WERI-Rb-1 (cell line): ENCODE data around the gene PCSK6.
A peak's percentile ranks its signal among the peaks of the same experiment; 100 is the strongest.

Source experiments
- DNase-seq: peaks from one replicate; pipeline ENCODE4 v3.0.0-alpha.2; 2020
- H3K27ac ChIP-seq: fragments of 250-450 bp; sonication (Bioruptor Pico); 2 replicates; pipeline ENCODE4 v1.5.1; 2020; ENCODE audit warnings: mild to moderate bottlenecking, moderate library complexity
- H3K27me3 ChIP-seq: fragments of 250-450 bp; sonication (Bioruptor Pico); 2 replicates; pipeline ENCODE4 v1.5.1; 2021; ENCODE audit warnings: mild to moderate bottlenecking, low read depth, moderate library complexity; ENCODE audit not compliant: insufficient read depth, severe bottlenecking
- H3K36me3 ChIP-seq: fragments of 250-450 bp; sonication (Bioruptor Pico); 2 replicates; pipeline ENCODE4 v1.5.1; 2020; ENCODE audit warnings: mild to moderate bottlenecking, moderate library complexity
- H3K4me3 ChIP-seq: 2 replicates; pipeline ENCODE4 v1.5.1; 2011; ENCODE audit warnings: low read depth, mild to moderate bottlenecking, control low read depth, low read length
- H3K9me3 ChIP-seq: fragments of 250-450 bp; sonication (Bioruptor Pico); 2 replicates; pipeline ENCODE4 v1.5.1; 2021; ENCODE audit warnings: mild to moderate bottlenecking, moderate library complexity; ENCODE audit not compliant: severe bottlenecking
- TF ChIP-seq, protein P1 (sequence below): IDR thresholded peaks from 2 replicates; pipeline ENCODE4 v1.5.1; 2011; ENCODE audit warnings: low read depth, mild to moderate bottlenecking, control low read depth, inconsistent platforms, low read length

The PCSK6 gene

DNA sequence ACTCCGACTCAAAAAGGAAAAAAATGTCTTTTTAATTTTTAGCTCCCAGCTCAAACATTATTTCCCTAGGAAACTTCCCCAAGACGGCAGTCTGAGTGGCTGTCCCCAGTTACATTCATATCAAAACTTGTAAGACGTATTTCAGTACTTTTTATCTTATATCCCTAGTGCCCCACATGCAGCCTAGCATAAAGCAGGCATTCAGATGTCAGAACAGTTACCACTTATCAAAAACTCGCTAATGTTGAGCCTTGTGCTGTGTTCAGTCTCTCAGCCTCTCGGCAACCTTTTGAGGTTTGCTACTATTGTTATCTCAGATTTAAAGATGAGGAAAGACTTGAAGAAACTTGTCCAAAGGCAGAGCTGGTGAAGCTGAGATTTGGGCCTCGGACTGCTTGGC, 205.6 kb downstream of the PCSK6 start:
- TF ChIP-seq, protein P1, sequence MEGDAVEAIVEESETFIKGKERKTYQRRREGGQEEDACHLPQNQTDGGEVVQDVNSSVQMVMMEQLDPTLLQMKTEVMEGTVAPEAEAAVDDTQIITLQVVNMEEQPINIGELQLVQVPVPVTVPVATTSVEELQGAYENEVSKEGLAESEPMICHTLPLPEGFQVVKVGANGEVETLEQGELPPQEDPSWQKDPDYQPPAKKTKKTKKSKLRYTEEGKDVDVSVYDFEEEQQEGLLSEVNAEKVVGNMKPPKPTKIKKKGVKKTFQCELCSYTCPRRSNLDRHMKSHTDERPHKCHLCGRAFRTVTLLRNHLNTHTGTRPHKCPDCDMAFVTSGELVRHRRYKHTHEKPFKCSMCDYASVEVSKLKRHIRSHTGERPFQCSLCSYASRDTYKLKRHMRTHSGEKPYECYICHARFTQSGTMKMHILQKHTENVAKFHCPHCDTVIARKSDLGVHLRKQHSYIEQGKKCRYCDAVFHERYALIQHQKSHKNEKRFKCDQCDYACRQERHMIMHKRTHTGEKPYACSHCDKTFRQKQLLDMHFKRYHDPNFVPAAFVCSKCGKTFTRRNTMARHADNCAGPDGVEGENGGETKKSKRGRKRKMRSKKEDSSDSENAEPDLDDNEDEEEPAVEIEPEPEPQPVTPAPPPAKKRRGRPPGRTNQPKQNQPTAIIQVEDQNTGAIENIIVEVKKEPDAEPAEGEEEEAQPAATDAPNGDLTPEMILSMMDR, result no peak
- no peak overlapping the region for H3K27ac ChIP-seq
- no peak for DNase-seq
- H3K4me3 ChIP-seq, result no peak overlapping the region
- no peaks in the 10 kb centered on the region for H3K27me3 ChIP-seq
- H3K36me3 ChIP-seq, result peaks cover 89% of the 10 kb centered on the region
- H3K9me3 ChIP-seq, result no peaks in the 10 kb centered on the region

DNA sequence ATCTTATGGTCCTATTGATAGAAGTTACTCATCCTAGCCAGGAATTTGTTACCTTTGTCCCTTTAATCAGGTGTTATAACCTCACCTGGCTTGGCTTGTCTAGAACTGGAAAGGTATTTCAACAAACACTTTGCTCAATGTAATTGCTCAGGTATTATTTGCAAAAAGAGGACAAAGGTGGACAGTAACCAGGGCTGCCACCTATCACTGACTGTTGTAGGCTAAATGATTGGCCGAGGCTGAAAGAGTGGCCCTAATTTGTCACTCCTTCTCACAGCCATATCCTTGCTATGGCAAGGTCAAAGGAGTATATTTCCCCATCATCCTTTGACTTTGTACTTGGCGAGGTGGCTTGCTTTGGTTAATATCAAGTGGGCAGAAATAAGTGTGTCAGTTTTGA, 209.5 kb downstream of the PCSK6 start:
- Histone ChIP-seq H3K4me3 (no peak overlapping the region), H3K27ac (no peak overlapping the region), H3K9me3 (no peaks in the 10 kb centered on the region), H3K27me3 (no peaks in the 10 kb centered on the region), H3K36me3 (peaks cover 59% of the 10 kb centered on the region)
- TF ChIP-seq, protein P1, result no peak
- no peak for DNase-seq

DNA sequence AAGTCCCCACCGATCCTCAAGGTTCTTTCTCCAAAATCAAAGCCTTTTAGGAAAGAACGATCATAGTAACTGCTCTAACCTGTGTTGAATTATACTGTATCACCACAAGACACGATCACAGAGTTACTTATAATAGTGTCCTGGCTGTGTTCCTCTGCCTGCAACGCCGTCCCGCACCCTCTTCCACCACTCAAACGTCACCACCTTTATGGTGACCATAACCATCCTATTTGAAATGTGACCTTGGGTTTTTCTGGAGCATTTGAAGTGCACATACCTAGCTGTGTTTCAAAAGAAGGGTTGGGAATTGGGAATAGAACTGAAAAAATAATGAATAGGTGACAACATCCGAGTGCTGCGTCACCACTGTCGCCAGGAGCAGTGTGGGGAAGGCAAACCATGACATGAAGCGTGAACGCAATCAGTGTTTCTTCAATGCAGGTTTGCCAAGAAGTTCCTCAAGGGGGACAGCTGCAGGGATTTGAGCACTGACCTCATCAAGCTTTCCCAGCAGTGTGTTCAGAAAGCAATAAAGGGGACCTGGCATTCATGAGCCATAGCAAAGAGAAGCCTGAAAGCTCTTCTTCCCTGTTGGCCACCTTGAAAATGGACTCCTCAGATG, 211.5 kb downstream of the PCSK6 start:
- H3K27ac ChIP-seq, result no peak overlapping the region
- H3K27me3 ChIP-seq, result no peaks in the 10 kb centered on the region
- DNase-seq, result no peak
- TF ChIP-seq, protein P1, result no peak
- peak overlapping the region; percentile 40 for H3K4me3 ChIP-seq
- H3K9me3 ChIP-seq, result no peaks in the 10 kb centered on the region
- H3K36me3 ChIP-seq, result peaks cover 59% of the 10 kb centered on the region

DNA sequence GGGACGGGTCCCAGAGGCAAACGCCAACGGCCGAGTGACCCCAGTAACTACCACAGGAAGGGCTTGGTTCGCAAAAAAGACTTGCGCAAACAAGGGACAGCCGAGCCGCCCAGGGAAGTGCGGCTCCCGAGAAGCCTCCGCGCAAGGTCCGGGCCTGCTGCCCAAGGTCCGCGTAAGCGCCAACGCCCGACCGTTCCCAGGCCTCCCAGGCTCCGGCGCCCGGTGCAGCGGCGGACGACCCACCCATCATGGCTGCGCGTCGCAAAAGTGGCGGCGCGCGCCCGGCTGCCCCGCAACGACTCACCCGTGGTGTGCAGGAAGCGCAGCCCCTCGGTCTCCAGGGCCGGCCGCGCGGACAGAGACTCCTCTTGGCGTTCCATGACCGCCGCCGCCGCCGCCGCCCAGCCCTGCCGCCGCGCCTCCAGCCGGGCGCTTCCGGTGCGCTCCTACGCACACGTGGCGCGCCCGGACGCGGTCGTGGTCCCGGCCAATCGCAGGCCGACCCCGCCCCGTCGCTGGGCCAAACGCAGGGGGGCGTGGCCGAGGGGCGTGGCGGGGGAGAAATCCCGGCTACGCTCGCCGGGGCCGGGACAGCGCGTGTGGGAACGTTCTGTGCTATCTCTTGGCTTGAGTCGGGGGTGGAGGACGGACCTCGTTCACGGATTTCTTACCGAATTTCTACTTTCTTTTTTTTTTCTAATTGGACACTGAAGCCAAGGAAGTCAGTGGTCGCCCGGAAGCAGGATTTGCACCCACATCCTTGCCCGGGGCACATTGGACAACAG, 212.3 kb downstream of the PCSK6 start, which contains the start of gene SELENOS:
TSS of gene SELENOS (minus strand) at position 448 of the 785 bp plus-strand sequence. CDS start at position 380, 68 bp downstream.
- no peaks in the 10 kb centered on the region for H3K27me3 ChIP-seq
- TF ChIP-seq, protein P1, result no peak
- H3K27ac ChIP-seq, result peak within 1 kb of the TSS; percentile 52
- peak within 1 kb of the TSS; percentile 72 for H3K4me3 ChIP-seq
- no peaks in the 10 kb centered on the region for H3K9me3 ChIP-seq
- H3K36me3 ChIP-seq, result peaks cover 57% of the 10 kb centered on the region
- DNase-seq, result peak; percentile 86

DNA sequence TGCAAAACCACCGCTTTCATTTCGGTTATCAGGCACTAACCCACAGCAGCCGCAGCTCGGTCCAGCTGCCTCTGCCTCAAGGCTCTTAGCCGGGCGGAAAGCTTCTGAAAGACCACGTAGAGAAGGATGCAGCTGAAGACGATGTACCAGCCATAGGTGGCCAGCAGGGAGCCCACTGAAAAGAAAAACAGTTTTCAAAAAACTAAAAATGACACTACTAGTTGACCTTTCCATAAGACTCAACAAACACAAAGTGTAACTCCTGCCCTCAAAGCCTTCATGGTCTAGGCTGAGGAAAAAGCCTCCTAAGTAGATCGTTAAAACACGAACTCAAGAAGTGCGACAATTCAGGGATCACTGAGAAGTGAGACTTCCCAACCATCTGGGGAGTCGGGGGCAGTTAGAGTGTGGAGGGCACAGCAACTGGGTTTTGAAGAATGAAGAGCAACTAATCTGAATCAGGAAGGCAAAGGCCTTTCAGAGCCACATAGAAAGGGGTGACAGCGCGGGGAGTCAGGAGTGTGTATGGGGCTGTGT, 212.9 kb downstream of the PCSK6 start:
- H3K27ac ChIP-seq, result peak overlapping the region; percentile 52

More for the DNA sequence above, 212.9 kb downstream of the PCSK6 start:
- H3K27me3 ChIP-seq, result no peaks in the 10 kb centered on the region
- TF ChIP-seq, protein P1, result 0 out of 2 replicates have a peak, but pooled peaks have one; percentile 20
- peaks cover 57% of the 10 kb centered on the region for H3K36me3 ChIP-seq
- peak overlapping the region; percentile 72 for H3K4me3 ChIP-seq
- DNase-seq, result no peak
- H3K9me3 ChIP-seq, result no peaks in the 10 kb centered on the region
